GM19025 (cell line): ENCODE data around the gene TARBP1.
A peak's percentile ranks its signal among the peaks of the same experiment; 100 is the strongest.

ENCODE experiments used
- ATAC-seq: cut with Tn5 transposase; IDR thresholded peaks from one replicate; pipeline ENCODE4 v1.9.1; 2021; ENCODE audit warnings: mild to moderate bottlenecking, low read depth, moderate library complexity; ENCODE audit not compliant: unreplicated experiment

TARBP1 gene

GRCh38 chr1:234484991-234485739, 6.2 kb upstream of the TARBP1 start:
- ATAC-seq: no peak

DNA sequence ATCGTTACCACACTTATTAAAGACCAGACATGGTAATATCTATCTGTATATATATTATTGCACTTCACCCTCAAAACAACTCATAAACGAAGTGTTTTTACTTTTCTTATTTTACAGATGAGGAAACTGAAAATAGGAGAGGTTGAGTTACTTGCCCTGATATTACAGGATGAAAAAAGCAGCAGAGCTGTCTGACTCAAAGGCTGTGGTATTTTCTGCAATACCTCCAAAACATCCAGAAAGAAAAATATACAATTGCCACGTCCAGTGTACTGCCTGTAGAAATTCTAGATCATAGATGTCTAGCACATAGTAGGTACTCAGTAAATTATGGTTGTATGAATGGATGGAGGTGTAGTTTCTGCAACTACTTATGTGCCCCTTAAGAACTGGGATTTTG, 5.2 kb upstream of the TARBP1 start:
- ATAC-seq: no peak

- no peak for ATAC-seq
Measured at GRCh38 chr1:234481771-234482170, 2.8 kb upstream of the TARBP1 start.

DNA sequence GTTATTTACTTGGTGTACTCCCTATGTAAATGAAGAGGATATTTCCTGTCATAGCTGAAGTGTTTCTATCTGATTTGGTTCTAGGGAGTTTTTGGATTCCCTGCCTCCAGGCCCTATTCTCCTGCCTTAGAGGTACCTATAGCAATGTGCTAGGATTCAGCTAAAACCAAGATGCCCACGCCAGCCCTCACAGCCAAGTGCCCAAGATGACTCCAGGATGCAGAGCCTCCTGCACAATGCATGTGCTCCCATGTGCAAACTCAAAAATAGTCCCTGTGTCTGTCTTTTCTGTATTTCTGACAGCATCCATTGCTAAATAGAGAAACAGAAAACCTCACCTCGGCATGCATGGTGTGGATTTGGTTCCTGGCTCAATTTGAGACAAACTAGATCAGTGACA, 887 bp upstream of the TARBP1 start:
- ATAC-seq: no peak

DNA sequence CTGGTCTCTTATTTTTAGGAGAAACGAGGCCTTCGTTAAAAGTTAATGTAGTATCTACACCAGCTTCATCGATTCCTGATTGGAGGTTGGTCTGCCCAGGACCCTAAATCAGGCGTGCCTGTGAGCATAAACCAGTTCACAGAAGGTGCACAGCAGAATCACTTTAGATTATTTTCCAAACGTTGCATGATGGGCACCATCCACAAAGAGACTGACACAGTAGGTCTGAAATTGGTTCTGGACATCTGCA, 256 bp upstream of the TARBP1 start:
- ATAC-seq: no peak

DNA sequence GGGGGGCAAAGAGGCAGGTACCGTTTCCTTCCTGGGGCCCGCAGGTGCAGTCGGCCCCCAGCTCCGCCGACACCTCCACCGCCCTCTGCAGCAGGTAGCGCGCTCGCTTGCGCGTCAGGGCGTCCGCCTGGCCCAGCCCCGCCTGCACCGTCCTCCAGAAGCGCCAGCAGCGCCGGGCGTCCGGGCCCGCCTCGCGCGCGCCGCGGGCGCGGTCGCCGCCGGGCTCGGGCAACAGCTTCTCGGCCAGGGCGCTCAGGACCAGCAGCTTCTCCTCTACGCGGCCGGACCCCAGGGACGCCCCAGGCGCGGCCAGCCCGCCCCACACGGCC, 863 bp downstream of the TARBP1 start:
- peak; percentile 48 for ATAC-seq

DNA sequence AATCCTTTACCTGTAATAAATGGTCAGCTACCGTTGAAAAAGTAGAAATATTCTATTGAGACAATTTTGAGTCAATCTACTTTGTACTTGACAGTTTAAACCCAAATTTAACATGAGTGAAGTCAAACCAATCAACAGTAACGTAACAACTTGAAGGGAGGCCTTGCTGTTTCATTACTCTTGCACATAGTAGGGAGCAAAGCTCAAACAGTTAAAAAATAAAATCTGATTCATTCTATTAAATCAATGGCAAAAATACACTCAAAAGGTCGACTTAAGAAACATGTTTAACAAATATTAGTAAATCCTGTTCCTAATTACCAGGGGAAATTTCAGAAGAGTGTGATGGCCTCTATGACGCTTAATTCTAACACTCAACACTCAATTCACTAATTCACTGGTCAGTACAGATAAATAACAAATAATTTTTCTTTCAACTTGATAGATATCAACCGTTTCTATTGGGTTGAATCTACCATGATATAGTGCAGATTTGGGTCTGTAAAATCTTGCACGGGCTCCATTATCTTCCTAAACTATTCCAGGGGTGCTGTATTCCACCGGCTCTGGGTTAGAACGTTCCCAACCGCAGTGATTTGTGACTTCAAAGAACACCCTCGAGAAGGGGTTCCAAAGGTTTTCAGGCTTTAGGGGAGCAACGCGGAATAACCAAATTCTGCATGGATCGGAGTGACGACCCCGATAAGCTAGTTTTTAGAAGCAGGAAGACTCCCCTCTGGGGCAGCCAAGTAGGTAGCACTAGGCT, 1.4 kb downstream of the TARBP1 start:
- no peak for ATAC-seq

- no peak for ATAC-seq
Measured at GRCh38 chr1:234476172-234476571, 2.8 kb downstream of the TARBP1 start.

- ATAC-seq: no peak
Measured at GRCh38 chr1:234475167-234475793, 3.7 kb downstream of the TARBP1 start.

GRCh38 chr1:234474375-234474774, 4.6 kb downstream of the TARBP1 start:
- no peak for ATAC-seq

- no peak for ATAC-seq
Measured at GRCh38 chr1:234473118-234473517, 5.9 kb downstream of the TARBP1 start.

- no peak for ATAC-seq
Measured at GRCh38 chr1:234469376-234469775, 9.6 kb downstream of the TARBP1 start.

DNA sequence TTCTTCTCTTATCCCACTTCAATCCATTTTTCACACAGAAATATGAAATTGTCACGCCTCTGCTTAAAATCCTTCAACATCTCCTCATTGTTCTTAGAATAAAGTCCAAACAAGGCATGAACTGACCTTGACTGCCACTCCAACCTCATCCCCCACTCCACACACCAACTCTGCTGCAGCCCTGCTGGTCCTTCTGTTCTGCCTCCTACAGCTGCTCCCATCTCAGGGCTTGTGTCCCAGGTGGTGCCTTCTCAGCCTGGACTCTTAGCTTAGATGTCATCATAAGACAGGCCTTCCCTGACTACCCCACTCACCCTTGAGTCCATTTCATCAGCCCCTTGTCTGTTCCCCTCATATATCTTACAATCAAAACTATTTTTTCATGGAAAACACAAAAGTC, 10.4 kb downstream of the TARBP1 start:
- ATAC-seq: no peak

GRCh38 chr1:234467821-234468220, 11.2 kb downstream of the TARBP1 start:
- ATAC-seq: no peak

GRCh38 chr1:234466945-234467344, 12.0 kb downstream of the TARBP1 start:
- no peak for ATAC-seq

GRCh38 chr1:234463749-234464148, 15.2 kb downstream of the TARBP1 start:
- ATAC-seq: no peak

DNA sequence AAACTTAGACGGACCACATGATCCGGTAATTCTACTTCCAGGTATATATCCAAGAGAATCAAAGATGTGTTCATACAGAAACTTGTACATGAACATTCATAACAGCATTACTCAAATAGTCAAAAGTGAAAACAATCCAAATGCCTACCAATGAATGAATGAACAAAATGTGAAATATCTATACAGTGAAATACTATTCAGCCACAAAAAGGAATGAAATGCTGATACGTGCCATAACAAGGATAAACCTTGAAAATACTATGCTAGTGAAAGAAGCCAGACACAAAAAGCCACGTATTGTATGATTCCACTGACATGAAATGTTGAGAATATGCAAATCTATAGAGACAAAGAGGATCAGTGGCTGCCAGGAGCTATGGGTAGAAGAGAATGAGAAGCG, 18.3 kb downstream of the TARBP1 start:
- no peak for ATAC-seq

DNA sequence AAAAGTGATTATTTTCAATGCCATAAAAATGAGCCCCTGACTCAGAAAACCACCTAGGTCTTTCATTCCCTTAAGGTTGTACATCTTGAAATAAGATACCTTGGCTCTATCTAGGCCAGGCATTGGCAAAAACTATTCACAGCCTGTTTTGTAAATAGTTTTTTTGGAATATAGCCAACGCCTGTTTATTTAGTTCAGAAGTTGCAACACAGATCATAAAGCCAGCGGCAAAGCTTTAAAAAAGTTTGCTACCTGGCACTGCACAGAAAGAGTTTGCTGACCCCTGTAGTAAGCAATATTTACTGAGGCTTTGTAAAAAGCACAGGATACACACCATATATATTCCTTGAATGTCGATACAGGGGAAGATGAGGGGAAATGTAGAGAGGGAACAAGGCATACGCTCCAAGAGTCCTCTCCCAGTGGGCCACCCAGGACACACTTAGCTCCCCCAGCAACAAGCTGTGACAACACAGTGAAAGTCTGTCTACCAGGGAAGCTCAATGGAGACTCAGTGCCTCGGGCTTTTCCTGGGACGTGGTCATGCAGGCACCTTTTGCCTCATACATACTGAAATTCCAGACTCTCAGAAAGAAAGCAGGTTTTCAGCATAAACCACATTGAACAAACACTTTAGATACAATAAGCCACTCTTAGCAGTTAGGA, 20.5 kb downstream of the TARBP1 start:
- no peak for ATAC-seq

GRCh38 chr1:234454926-234455325, 24.1 kb downstream of the TARBP1 start:
- no peak for ATAC-seq

DNA sequence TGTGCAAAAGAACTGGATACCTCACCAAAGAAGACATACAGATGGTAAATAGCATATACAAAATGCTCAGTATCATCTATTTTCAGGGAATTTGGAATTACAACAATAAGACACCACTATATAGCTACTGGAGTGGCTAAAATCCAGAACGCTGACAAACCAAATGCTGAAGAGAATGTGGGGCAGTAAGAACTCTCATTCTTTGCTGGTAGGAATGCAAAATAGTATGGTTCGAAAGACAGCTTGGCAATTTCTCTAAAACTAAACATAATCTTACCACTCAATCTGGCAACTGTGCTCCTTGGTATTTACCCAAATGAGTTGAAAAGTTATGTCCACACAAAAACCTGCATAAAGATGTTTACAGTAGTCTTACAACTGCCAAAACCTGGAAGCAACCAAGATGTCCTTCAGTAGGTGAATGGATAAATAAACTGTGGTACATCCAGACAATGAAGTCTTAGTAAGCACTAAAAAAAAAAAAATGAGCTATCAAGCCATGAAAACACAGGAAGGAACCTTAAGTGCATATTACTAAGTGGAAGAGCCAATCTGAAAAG, 26.5 kb downstream of the TARBP1 start:
- no peak for ATAC-seq

GRCh38 chr1:234440348-234440747, 38.6 kb downstream of the TARBP1 start:
- ATAC-seq: no peak
